ENCODE results near the gene ROMO1. TPM values are rescaled to one million over a fixed set of nuclear protein-coding genes. Genes with fewer than 3 reads are reported as not detected.
"Not testable (repeated sequence)": the region's sequence is repeated elsewhere in the genome, so short reads cannot be mapped to it uniquely, and the experiment has no call there.

Gene ROMO1
- polyA plus RNA-seq, 1 donor from 2014 or later = 514 TPM

GRCh38 chr20:35705894-35706293, 6.7 kb downstream of the ROMO1 start:
- Histone ChIP-seq H3K36me3 (ENCODE audit: insufficient read depth, low read length) (peaks cover 11% of the 10 kb centered on the region), H3F3A (ENCODE audit: insufficient read depth, low read length, poor library complexity, severe bottlenecking) (peaks cover 14% of the 10 kb centered on the region), H4K20me1 (ENCODE audit: insufficient read depth) (peaks cover 19% of the 10 kb centered on the region), H3K79me2 (replicated peaks; ENCODE audit: insufficient read depth, low read length) (peaks cover 23% of the 10 kb centered on the region)
- not testable (repeated sequence) for H3K9ac ChIP-seq (ENCODE audit: low read length); H2AFZ ChIP-seq (ENCODE audit: low read depth, low read length); H3K9me2 ChIP-seq (ENCODE audit: insufficient read depth, low read length); H3K4me2 ChIP-seq (ENCODE audit: low read length); H3K27ac ChIP-seq (ENCODE audit: low read length); H3K4me3 ChIP-seq (ENCODE audit: low read length); H3K9me3 ChIP-seq (ENCODE audit: low read length); H3K27me3 ChIP-seq (ENCODE audit: insufficient read depth, low read depth, low read length)

DNA sequence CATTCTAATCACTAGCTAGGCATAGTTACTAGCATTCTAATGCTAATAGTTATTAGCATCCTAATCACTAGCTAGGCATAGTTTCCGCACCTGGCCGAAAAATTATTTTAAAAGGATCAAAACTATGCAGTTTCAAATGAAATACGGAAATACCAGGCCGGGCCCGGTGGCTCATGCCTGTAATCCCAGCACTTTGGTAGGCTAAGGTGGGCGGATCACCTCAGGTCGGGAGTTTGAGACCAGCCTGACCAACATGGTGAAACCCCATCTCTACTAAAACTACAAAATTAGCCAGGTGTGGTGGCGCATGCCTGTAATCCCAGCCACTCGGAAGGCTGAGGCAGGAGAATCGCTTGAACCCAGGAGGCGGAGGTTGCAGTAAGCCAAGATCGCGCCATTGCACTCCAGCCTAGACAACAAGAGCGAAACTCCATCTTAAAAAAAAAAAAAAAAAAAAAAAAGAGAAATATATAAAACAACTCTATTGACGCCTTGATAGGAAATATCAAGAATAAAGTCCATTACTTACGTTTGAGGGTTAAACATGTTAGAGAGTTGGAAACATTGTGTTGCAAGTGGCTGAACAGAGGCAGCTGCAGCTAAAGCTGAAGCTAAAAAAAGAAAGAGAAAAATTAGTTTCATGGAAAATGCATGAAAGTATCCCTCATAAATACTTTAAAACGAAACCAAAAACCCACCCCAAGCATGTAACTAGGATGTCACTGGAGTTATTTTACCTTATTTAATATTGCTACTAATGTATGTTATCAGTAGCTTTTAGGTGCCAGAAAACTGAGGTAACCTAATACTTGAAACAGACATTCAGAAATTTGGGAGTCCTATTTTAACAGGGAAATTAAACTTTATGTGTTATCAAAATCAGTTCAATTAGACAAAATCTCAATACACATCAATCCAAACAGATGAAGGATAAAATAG, 7.7 kb downstream of the ROMO1 start:
- Histone ChIP-seq H3K36me3 (ENCODE audit: insufficient read depth, low read length) (peaks cover 11% of the 10 kb centered on the region), H4K20me1 (ENCODE audit: insufficient read depth) (peaks cover 24% of the 10 kb centered on the region), H3K79me2 (replicated peaks; ENCODE audit: insufficient read depth, low read length) (peaks cover 30% of the 10 kb centered on the region)
- not testable (repeated sequence) for H3K9ac ChIP-seq (ENCODE audit: low read length); H3K4me3 ChIP-seq (ENCODE audit: low read length); H3K9me3 ChIP-seq (ENCODE audit: low read length); H2AFZ ChIP-seq (ENCODE audit: low read depth, low read length); H3K27ac ChIP-seq (ENCODE audit: low read length); H3K9me2 ChIP-seq (ENCODE audit: insufficient read depth, low read length); H3F3A ChIP-seq (ENCODE audit: insufficient read depth, low read length, poor library complexity, severe bottlenecking); H3K4me2 ChIP-seq (ENCODE audit: low read length); H3K27me3 ChIP-seq (ENCODE audit: insufficient read depth, low read depth, low read length)

DNA sequence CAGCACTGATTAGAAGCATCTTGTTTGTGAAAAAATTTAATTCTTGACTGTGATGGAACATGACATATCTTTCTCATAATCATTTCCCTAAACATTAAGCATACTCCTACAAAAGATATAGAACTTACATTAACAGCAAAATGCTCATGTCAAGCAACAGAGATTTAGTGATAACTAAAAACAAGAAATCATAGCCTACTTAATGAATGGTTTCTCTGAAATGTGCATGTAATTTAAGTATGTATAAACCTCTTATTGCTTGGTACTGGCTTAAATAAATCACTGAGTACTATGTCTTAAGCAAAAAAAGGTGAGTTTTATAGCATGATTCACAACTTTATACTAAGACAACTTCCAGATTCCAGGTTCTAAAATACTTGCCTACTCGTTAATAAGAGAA, 9.3 kb downstream of the ROMO1 start:
- no peaks in the 10 kb centered on the region for H3K27me3 ChIP-seq (ENCODE audit: insufficient read depth, low read depth, low read length)
- H2AFZ ChIP-seq (ENCODE audit: low read depth, low read length) = no peak overlapping the region
- TF ChIP-seq SMC3 (conservative IDR thresholded peaks at IDR 0.05; ENCODE audit: poor library complexity) (no peak), EZH2 (IDR thresholded peaks at IDR 0.05; ENCODE audit: borderline replicate concordance, insufficient read depth, low read length, poor library complexity, severe bottlenecking) (no peak), TAF1 (IDR thresholded peaks at IDR 0.05; ENCODE audit: low read depth) (no peak), EP300 (conservative IDR thresholded peaks at IDR 0.05; ENCODE audit: poor library complexity, severe bottlenecking) (no peak), CTCF (IDR thresholded peaks at IDR 0.05; ENCODE audit: poor library complexity, severe bottlenecking) (no peak), POLR2AphosphoS5 (IDR thresholded peaks at IDR 0.05) (no peak), MXI1 (conservative IDR thresholded peaks at IDR 0.05; ENCODE audit: poor library complexity, severe bottlenecking) (no peak), RAD21 (conservative IDR thresholded peaks at IDR 0.05) (no peak)
- TF ChIP-seq, protein P1, sequence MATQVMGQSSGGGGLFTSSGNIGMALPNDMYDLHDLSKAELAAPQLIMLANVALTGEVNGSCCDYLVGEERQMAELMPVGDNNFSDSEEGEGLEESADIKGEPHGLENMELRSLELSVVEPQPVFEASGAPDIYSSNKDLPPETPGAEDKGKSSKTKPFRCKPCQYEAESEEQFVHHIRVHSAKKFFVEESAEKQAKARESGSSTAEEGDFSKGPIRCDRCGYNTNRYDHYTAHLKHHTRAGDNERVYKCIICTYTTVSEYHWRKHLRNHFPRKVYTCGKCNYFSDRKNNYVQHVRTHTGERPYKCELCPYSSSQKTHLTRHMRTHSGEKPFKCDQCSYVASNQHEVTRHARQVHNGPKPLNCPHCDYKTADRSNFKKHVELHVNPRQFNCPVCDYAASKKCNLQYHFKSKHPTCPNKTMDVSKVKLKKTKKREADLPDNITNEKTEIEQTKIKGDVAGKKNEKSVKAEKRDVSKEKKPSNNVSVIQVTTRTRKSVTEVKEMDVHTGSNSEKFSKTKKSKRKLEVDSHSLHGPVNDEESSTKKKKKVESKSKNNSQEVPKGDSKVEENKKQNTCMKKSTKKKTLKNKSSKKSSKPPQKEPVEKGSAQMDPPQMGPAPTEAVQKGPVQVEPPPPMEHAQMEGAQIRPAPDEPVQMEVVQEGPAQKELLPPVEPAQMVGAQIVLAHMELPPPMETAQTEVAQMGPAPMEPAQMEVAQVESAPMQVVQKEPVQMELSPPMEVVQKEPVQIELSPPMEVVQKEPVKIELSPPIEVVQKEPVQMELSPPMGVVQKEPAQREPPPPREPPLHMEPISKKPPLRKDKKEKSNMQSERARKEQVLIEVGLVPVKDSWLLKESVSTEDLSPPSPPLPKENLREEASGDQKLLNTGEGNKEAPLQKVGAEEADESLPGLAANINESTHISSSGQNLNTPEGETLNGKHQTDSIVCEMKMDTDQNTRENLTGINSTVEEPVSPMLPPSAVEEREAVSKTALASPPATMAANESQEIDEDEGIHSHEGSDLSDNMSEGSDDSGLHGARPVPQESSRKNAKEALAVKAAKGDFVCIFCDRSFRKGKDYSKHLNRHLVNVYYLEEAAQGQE (IDR thresholded peaks at IDR 0.05; ENCODE audit: borderline replicate concordance) = no peak
- H3K4me3 ChIP-seq (ENCODE audit: low read length) = no peak overlapping the region
- no peak overlapping the region for H3K9ac ChIP-seq (ENCODE audit: low read length)
- H3F3A ChIP-seq (ENCODE audit: insufficient read depth, low read length, poor library complexity, severe bottlenecking) = peaks cover 7% of the 10 kb centered on the region
- no peak overlapping the region for H3K27ac ChIP-seq (ENCODE audit: low read length)
- no peak overlapping the region for H3K4me2 ChIP-seq (ENCODE audit: low read length)
- H3K9me3 ChIP-seq (ENCODE audit: low read length) = no peaks in the 10 kb centered on the region
- peaks cover 36% of the 10 kb centered on the region for H3K79me2 ChIP-seq (replicated peaks; ENCODE audit: insufficient read depth, low read length)
- no peaks in the 10 kb centered on the region for H3K9me2 ChIP-seq (ENCODE audit: insufficient read depth, low read length)
- peaks cover 11% of the 10 kb centered on the region for H3K36me3 ChIP-seq (ENCODE audit: insufficient read depth, low read length)
- H4K20me1 ChIP-seq (ENCODE audit: insufficient read depth) = peaks cover 24% of the 10 kb centered on the region

Measured in neural cell (in vitro differentiated cells).